Fibroblast of peridontal ligament (primary cell): ENCODE measurements around the gene CDK14.
A peak's percentile ranks its signal among the peaks of the same experiment; 100 is the strongest.
"Not testable (repeated sequence)": the region's sequence is repeated elsewhere in the genome, so short reads cannot be mapped to it uniquely, and the experiment has no call there.

ENCODE experiments used
- DNase-seq: peaks from one replicate; pipeline ENCODE4 v3.0.0-alpha.2; 2010; ENCODE audit errors: extremely low read depth

CDK14 gene

GRCh38 chr7:91142743-91143142 is 546.6 kb downstream of the CDK14 start:
- DNase-seq, result no peak

GRCh38 chr7:91149341-91150246 is 553.5 kb downstream of the CDK14 start:
- peak; percentile 37 for DNase-seq

DNA sequence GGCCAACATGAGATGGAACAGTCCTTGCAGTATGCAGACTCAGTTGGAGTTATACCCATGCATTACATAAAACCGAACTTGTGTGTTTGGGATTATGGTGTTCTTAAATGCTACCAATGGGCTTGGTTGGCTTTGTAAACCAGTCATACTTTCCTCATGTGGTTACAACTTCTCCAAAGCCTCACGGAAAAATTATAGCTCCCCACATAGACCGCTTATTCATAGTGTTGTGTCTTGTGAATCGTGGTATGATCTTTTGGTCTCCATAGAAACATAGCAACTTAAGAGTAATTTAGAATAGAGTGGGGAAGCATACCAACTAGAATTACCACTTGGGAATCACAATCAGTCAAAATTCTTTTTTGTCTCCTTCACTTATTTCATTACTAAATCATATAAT is 555.8 kb downstream of the CDK14 start:
- DNase-seq, result peak; percentile 66

DNA sequence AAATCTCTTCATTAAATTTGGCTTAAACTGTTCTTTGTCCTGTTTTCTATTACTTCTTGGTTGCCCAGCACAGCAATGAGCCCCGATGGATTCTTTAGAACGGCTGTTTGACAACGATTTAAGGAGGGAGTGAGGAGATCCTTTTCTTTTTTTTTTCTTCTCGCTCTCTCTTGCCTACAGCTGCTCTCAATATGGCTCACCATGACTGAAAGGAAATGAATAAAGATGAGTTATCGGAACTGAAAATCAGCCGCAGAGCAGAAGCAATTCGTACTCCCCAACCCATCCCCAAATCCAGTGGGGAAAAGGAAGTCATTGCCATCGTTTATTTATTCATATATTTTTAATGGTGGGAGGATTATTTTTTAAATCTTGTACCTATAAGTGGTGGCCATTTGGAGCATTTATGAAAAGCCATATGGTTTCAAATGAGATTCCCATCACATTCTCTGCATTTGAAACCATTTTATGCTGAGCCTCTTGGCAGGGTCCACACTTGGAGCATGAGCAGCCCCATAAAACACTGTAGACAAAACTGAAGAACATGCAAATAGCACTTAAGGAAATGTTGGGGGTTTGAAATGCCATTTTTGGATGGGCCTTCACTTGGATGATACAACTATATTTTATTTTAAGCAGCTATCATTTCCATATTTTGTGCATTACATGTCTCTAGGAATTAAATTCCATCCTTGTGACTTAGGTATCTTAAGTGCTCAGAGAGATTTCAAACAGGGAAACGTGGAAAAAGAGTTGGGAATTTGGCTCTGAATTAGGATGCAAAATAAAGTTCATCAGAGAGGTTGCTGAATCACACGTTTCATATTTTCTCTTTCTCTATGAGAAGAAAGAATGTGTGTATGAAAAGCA is 560.4 kb downstream of the CDK14 start:
- no peak for DNase-seq

DNA sequence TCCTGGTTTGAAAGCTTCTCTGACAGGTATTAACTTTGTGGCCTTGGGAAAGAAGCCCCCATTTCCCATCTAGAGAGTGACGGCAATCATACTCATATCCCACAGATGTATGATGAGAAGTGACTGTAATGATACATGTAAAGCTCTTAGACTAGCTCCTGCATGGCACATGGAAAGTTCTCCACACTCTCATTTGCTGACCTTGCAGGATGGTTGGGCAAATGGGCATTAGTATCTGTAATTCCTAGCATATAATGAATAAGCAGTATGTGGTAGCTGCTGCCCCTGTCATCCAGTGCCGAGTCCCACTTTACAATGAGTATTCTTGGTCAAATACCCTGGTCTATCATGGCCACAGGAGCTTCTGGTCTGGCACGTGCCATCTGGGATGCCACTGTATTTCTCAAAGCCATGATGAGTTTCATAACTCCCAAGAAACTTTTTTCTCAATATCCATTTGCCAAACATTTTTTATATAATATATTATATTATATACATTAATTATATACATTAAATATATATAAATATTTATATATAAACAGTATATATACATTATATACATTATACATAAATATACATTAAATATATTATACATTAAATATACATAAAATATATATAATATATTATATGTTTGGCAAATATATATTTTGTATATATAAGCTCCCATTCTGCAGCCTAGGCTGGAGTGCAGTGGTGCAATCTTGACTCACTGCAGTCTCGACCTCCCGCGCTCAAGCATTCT is 561.6 kb downstream of the CDK14 start:
- no peak for DNase-seq

DNA sequence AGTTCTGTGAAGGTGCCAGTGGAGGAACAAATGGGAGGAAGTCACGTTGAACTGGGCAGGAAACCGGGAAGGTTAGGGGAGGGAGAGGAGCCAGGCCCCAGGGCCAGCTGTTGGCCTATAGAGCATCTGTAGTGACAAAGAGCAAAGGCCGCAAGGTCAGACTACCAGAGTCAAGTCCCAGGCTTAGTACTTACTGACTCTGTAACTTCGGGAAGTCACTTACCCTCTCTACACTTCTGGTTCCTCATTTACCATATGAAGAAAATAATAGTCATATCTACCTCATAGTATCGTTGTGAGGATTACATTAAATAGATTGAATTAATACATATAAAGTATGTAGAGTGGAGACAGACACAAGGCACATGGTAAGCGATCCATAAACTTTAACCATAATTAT is 566.3 kb downstream of the CDK14 start:
- no peak for DNase-seq

DNA sequence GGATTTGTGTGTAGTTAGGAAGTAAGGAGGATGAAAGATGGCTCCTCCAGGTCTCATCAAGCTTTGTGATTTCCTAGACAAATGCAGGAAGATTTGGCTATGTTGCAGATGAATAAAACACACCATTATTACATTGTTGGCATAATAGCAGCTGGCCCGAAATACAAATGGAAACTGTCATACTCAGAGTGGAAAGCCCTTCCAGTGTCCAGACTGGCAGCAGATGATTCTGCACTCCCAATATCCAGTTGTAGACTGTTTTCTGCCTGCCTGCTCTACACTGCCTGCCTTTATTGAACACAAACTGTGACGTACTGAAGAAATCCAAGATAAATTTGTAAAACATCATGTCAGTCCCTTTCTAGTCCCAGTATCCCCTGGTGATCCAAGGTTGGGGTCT is 568.4 kb downstream of the CDK14 start:
- peak; percentile 32 for DNase-seq

DNA sequence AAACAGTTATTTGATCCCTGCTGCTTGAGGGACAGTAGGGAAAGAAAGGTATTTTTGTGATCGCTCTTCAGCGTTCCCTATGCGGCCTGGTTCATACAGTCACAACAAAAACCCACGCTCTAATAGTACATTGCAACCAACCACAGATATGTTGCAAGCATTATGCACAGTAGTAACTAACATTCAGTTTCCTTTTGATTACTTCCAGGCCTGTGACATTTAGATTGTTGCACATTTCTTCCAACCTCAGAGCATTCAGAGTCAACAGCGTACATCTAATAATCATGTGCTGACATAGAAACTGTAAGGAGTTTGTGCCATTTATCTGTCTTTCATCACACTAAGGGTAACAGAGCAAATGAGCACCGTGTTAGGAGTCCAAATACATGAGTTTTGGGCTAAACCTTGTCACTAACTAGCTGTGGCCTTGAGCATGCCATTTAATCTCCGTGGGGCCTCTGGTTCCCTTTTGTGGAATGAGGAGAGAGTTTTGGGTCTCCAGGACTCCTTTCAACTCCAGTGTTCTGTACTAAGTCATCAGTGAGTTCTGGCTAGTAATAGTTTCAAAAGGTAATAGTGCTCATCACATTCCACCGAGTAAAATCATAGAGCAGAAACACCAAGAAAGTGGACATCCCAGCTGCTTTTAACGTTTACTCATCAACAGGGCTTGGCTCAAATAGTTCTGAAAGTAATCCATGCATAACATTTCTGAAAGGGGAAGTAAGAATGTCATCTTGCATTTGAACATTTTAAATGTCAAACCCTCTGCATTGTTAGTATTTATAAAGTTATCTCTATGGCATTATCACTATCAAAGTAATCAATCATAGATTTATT is 569.1 kb downstream of the CDK14 start:
- DNase-seq, result peak; percentile 93

- no peak for DNase-seq
These were observed 569.7 kb downstream of the CDK14 start for GRCh38 chr7:91165846-91166230.

GRCh38 chr7:91168871-91169829 is 573.0 kb downstream of the CDK14 start:
- peak; percentile 40 for DNase-seq

DNA sequence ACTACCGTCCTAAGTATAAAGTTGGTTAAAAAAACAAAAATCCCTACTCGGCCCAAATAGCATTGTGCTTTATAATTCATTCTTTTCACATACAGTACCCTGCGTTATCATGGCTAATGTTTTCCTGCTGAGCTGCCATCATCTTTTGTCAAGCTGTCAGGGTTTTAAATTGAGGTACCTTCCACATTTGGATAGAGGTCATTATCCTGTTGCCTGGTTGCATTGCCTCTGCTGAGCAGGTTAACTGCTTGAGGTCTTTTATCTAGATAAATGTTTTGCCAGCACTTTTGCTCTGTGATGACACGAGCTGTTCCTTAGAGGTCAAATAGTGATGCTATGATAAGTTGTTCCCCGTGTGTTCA is 573.7 kb downstream of the CDK14 start:
- DNase-seq, result no peak

DNA sequence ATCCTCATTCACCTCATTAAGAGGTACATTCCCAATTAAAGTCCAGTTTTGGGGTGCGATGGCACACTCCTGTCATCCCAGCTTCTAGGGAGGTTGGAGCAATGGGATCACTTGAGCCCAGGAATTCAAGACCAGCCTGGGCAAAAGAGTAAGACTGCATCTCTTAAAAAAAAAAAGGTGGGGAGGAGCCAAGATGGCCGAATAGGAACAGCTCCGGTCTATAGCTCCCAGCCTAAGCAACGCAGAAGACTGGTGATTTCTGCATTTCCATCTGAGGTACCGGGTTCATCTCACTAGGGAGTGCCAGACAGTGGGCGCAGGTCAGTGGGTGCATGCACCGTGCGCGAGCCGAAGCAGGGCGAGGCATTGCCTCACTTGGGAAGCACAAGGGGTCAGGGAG is 577.1 kb downstream of the CDK14 start:
- not testable (repeated sequence) for DNase-seq

DNA sequence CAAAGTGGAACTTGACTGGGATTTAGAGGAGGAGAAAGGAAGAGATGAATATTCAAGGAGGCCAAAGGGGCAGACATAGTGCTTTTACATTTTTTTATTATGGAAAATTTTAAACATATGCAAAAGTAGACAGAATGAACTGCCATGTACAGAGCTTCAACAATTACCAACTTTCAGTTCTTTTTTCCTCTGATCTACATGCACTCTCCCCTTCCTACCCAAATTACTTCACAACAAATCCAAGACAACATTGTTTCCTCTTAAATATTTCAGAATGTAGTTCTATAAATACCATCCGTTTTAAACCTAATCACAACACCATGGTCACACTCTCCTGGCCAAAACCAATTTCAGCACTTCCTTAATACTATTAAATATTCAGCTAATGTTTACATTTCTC is 584.6 kb downstream of the CDK14 start:
- no peak for DNase-seq

GRCh38 chr7:91181949-91182348 is 585.8 kb downstream of the CDK14 start:
- no peak for DNase-seq

- peak; percentile 97 for DNase-seq
These were observed 587.0 kb downstream of the CDK14 start for GRCh38 chr7:91182819-91183764.

DNA sequence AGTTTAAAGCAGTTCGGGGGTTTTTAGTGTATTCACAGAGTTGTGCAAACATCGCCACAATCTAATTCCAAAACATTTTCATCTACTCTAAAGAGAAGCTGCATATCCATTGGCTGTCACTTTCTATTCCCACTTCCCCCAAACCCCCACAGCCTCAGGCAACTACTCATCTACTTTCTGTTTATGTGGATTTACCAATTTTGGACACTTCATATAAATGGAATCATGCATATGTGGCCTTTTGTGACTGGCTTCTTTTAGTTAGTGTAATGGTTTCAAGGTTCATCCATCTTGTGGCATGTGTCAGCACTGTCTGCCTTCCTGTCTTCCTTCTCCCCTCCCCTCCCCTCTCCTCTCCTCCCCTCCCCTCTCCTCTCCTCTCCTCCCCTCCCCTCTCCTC is 589.6 kb downstream of the CDK14 start:
- DNase-seq, result peak; percentile 24

DNA sequence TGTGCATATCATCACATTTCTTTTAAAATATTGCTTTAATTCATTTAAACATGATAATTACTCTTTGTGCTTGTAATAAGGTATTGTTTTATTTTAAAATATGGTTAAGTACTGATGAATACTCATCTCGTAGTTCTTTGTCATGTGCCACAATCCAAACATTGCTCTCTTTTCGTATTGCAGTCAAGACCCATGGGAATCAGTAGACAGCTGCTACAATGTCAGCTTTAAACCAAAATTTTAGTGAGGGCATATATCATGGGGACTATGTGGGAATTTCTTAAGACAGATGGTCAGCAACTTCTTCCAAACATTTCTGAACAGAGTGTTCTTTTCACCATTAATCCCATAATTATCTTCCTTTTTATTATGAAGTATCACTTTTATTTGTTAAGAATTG is 590.9 kb downstream of the CDK14 start:
- no peak for DNase-seq

DNA sequence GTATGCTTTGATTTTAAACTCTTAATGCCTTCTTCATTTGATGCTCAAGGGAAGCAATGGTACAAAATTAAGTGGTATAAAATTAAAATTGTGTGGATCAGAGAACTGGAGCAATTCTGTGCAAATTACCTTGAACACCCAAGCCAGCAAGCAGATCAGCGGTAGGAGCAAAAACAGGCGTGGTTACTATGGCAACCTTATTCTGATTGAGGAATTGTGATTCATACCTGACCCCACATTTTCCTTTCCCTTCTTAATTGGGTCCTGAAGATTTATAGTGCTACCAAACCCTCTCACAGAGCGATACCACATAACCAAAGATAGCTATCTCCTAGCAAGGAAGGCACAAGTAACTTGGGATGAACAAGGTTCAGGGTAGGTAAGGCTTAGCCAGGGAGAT is 595.6 kb downstream of the CDK14 start:
- DNase-seq, result no peak

GRCh38 chr7:91193141-91193540 is 597.0 kb downstream of the CDK14 start:
- DNase-seq, result peak; percentile 69
